A549 (cell line): ENCODE data around the gene NAP1L1. TPM values are rescaled to one million over a fixed set of nuclear protein-coding genes. Genes with fewer than 3 reads are reported as not detected.

Experiments
- ATAC-seq, 2 experiments: fragments of 200-7000 bp in 1 of 2; fragments of >200 bp in 1 of 2; cut with Nextera tagmentation in 1 of 2; cut with Tn5 transposase in 1 of 2; 3 replicates each; pipeline versions ENCODE4 v1.8.0 to v1.9.1; 2018 to 2020; ENCODE audit warnings: mild to moderate bottlenecking in 1 of 2, moderate library complexity in 1 of 2
- CTCF ChIA-PET: fragments of 300-600 bp; sonication (Branson Sonifier 250); formaldehyde crosslinking; extraction: SDS; loops from one replicate; lab custom pipeline; 2021; ENCODE audit warnings: antibody characterized with exemption, inconsistent platforms; lab: Yijun Ruan, JAX
- POLR2A ChIA-PET: fragments of 350-600 bp; formaldehyde crosslinking; extraction: SDS; loops from one replicate; lab custom pipeline; 2021; ENCODE audit warnings: antibody characterized with exemption, inconsistent platforms; lab: Yijun Ruan, JAX
- DNase-seq, 2 experiments: peaks; one replicate each; pipeline versions ENCODE4 v3.0.0 to v3.0.0-alpha.2; 2011 to 2016; ENCODE audit warnings: low read depth in 1 of 2, low spot score in 1 of 2
- FAIRE-seq: peaks from 2 replicates; lab custom pipeline; 2011; peaks lifted over from hg19 to GRCh38; lab: Jason Lieb, UNC
- H3K27ac ChIP-seq, 2 experiments: fragments of >200 bp; sonication (Bioruptor Twin); formaldehyde crosslinking; 3 replicates each; pipeline ENCODE4 v1.5.1; 2016 to 2017
- H3K4me1 ChIP-seq: fragments of >200 bp; sonication (Bioruptor Twin); formaldehyde crosslinking; 3 replicates; pipeline ENCODE4 v1.6.1; 2016
- H3K4me2 ChIP-seq: fragments of >200 bp; sonication (Bioruptor Twin); formaldehyde crosslinking; 3 replicates; pipeline ENCODE4 v1.6.1; 2016
- H3K4me3 ChIP-seq: fragments of >200 bp; sonication (Bioruptor Twin); formaldehyde crosslinking; 3 replicates; pipeline ENCODE4 v1.5.1; 2016
- H3K9me3 ChIP-seq: fragments of >200 bp; sonication (Bioruptor Twin); formaldehyde crosslinking; 3 replicates; pipeline ENCODE4 v1.6.1; 2016
- CEBPB ChIP-seq, 2 experiments: fragments of >200 bp in 1 of 2; sonication (Bioruptor Twin) in 1 of 2; formaldehyde crosslinking in 1 of 2; IDR thresholded peaks; 2 replicates each; pipeline ENCODE4 v1.6.1; 2012 to 2016
- FOSB ChIP-seq: fragments of 250-450 bp; sonication (Bioruptor Pico); IDR thresholded peaks from 2 replicates; pipeline ENCODE4 v1.5.0; 2020; ENCODE audit warnings: mild to moderate bottlenecking, moderate library complexity
- FOXS1 ChIP-seq: fragments of 250-450 bp; sonication (Bioruptor Pico); IDR thresholded peaks from 2 replicates; pipeline ENCODE4 v1.5.0; 2020; ENCODE audit warnings: mild to moderate bottlenecking, moderate library complexity
- HDAC2 ChIP-seq: fragments of 200-600 bp; sonication (generic); IDR thresholded peaks from 2 replicates; pipeline ENCODE4 v1.6.1; 2016
- HOXB5 ChIP-seq: fragments of 250-450 bp; sonication (Bioruptor Pico); IDR thresholded peaks from 2 replicates; pipeline ENCODE4 v1.5.0; 2020; ENCODE audit warnings: mild to moderate bottlenecking, moderate library complexity
- NR3C1 ChIP-seq: fragments of >200 bp; sonication (Bioruptor Twin); formaldehyde crosslinking; IDR thresholded peaks from 3 replicates; pipeline ENCODE4 v1.6.1; 2017
- POLR2AphosphoS2 ChIP-seq: conservative IDR thresholded peaks from 2 replicates; pipeline ENCODE4 v1.6.1; 2012; ENCODE audit warnings: low read length, improper control_type of control experiment, inconsistent platforms
- RCOR1 ChIP-seq: fragments of 150-350 bp; IDR thresholded peaks from 2 replicates; pipeline ENCODE4 v1.6.1; 2014; ENCODE audit warnings: antibody characterized with exemption, low read length, low read depth
- RFX5 ChIP-seq: fragments of 450-650 bp; IDR thresholded peaks from 2 replicates; pipeline ENCODE4 v1.7.1; 2014; ENCODE audit warnings: antibody characterized with exemption, mild to moderate bottlenecking, moderate library complexity
- RNF2 ChIP-seq: fragments of 200-600 bp; sonication (generic); IDR thresholded peaks from 2 replicates; pipeline ENCODE4 v1.6.1; 2016; ENCODE audit warnings: low read depth, mild to moderate bottlenecking, antibody characterized with exemption, moderate library complexity, borderline replicate concordance
- TP53 ChIP-seq: fragments of 250-450 bp; sonication (Bioruptor Pico); IDR thresholded peaks from 2 replicates; pipeline ENCODE4 v1.5.0; 2021; ENCODE audit warnings: mild to moderate bottlenecking, moderate library complexity
- ZSCAN20 ChIP-seq: fragments of 250-450 bp; sonication (Bioruptor Pico); IDR thresholded peaks from 2 replicates; pipeline ENCODE4 v1.8.0; 2022; ENCODE audit warnings: mild to moderate bottlenecking, moderate library complexity
- WGBS: methylation state at CpG from one replicate; pipeline ENCODE4 v1.1.6; 2017; ENCODE audit errors: missing lambda C conversion rate; 5-methylcytosine and 5-hydroxymethylcytosine counted together
- polyA plus RNA-seq, 4 experiments: library from polyadenylated mRNA; depleted of rRNA in 3 of 4; stranded (reverse); fragments of >200 nt; fragmentation: RNase III in 1 of 4; extraction: RNeasy Plus Mini Kit Qiagen cat#74134 plus additional on column Dnase treatment in 1 of 4; gene quantifications; 2 replicates in 3 of 4; 3 replicates in 1 of 4; pipeline ENCODE4 v1.2.3, GENCODE V29; 2011 to 2017
- TF ChIP-seq, protein P1 (sequence below): IDR thresholded peaks from 2 replicates; pipeline ENCODE4 v1.6.1; 2012; ENCODE audit warnings: low read depth, borderline replicate concordance
- TF ChIP-seq, protein P2 (sequence below): fragments of 250-450 bp; sonication (Bioruptor Pico); IDR thresholded peaks from 2 replicates; pipeline ENCODE4 v1.5.0; 2021; ENCODE audit warnings: mild to moderate bottlenecking, moderate library complexity, borderline replicate concordance
- TF ChIP-seq, protein P3 (sequence below): IDR thresholded peaks from 2 replicates; pipeline ENCODE4 v1.6.1; 2012
- TF ChIP-seq, protein P4 (sequence below): fragments of >200 bp; sonication (Bioruptor Twin); formaldehyde crosslinking; IDR thresholded peaks from 3 replicates; pipeline ENCODE4 v1.5.1; 2016
- TF ChIP-seq, protein P5 (sequence below): fragments of 250-450 bp; sonication (Bioruptor Pico); IDR thresholded peaks from 2 replicates; pipeline ENCODE4 v1.5.0; 2020; ENCODE audit warnings: low read depth, mild to moderate bottlenecking, moderate library complexity
- TF ChIP-seq, protein P6 (sequence below): IDR thresholded peaks from 2 replicates; pipeline ENCODE4 v1.6.1; 2012

NAP1L1 gene
- polyA plus RNA-seq, 2 of the 4 experiments (the other 2 are of a cell fraction), result 709 to 943 TPM

DNA sequence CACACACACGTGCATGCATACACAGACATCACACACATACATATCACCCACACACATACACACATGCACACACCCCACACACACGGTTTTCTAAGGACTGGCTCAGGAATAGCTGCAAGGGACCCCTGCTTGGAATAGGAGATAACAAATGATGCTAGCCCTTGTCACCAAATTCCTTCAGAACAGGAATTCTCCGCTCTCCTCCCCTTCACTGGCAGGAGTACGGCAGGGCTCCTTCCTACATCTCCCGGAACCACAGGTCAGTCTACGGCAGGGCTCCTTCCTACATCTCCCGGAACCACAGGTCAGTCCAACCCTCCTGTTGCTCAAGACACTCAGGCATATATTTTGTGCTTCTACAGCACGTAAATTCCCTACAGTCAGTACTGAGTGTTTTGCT, 76.8 kb downstream of the NAP1L1 start:
- Histone ChIP-seq H3K9me3 (peaks cover 10% of the 10 kb centered on the region; the same call in 1 of the 3 replicates), H3K27ac (0 out of 6 replicates have a peak overlapping the region, but pooled peaks of 1 of the 2 experiments have one; percentile 18), H3K4me1 (0 out of 3 replicates have a peak, but pooled peaks cover 4% of the 10 kb centered on the region), H3K4me2 (no peak overlapping the region), H3K4me3 (no peak overlapping the region)
- ATAC-seq (no peak), FAIRE-seq (no peak), DNase-seq (no peak)
- TF ChIP-seq FOXS1 (CRISPR knock-in tag) (no peak), CEBPB (IDR thresholded peaks at IDR 0.05) (no peak), RNF2 (no peak), NR3C1 (no peak), ZSCAN20 (no peak)
- TF ChIP-seq, protein P1, sequence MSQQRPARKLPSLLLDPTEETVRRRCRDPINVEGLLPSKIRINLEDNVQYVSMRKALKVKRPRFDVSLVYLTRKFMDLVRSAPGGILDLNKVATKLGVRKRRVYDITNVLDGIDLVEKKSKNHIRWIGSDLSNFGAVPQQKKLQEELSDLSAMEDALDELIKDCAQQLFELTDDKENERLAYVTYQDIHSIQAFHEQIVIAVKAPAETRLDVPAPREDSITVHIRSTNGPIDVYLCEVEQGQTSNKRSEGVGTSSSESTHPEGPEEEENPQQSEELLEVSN, result no peak
- TF ChIP-seq, protein P2, sequence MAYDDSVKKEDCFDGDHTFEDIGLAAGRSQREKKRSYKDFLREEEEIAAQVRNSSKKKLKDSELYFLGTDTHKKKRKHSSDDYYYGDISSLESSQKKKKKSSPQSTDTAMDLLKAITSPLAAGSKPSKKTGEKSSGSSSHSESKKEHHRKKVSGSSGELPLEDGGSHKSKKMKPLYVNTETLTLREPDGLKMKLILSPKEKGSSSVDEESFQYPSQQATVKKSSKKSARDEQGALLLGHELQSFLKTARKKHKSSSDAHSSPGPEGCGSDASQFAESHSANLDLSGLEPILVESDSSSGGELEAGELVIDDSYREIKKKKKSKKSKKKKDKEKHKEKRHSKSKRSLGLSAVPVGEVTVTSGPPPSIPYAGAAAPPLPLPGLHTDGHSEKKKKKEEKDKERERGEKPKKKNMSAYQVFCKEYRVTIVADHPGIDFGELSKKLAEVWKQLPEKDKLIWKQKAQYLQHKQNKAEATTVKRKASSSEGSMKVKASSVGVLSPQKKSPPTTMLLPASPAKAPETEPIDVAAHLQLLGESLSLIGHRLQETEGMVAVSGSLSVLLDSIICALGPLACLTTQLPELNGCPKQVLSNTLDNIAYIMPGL (CRISPR knock-in tag), result no peak
- TF ChIP-seq, protein P3, sequence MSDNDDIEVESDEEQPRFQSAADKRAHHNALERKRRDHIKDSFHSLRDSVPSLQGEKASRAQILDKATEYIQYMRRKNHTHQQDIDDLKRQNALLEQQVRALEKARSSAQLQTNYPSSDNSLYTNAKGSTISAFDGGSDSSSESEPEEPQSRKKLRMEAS, result no peak
- CTCF ChIA-PET, result no interaction called here
- POLR2A ChIA-PET, result no interaction called here
- 76% methylated on average over 8 of the region's 8 CpGs for WGBS

DNA sequence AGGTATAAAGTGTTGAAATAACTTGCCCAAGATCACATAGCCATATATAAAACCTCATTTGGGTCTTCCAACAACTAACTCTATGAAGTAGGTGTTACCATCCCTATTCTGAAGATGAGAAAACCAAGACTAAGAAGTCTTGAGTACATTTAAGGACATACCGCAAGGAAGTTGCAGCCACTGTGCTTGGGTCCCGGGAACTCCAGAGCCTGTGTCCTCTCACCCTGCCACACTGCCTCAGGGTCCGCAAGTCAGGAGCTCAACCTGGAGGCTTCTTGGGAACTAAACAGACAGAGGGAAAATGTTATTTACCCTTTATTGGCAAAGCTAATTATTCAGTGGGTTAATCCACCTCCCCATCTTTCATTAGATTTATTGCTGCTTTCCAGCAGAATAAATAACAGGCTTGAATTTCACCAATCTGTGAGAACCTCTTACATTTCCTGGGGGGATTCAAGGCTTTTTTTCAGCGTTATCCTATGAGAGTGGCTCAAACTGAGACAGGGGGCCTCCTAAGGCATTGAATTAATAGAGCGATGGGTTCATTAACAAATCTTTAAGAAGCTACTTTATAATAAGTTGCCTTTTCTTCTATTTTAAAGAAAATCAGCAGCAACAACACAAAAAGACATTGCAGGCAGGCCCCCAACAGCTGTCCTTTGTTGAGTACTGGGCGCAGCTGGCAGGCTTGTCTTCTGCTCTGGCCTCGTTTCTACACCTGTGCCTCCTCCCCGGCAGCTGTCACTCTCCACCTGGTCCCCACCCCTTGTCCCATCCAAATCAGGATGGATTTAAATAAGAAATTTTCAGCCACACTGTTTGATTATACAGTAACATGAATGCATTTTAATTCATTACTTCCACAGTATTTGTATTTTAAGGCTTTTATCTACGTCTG, 78.2 kb downstream of the NAP1L1 start:
- POLR2A ChIA-PET, result no interaction called here
- Histone ChIP-seq H3K4me1 (peaks cover 4% of the 10 kb centered on the region; the same call in 1 of the 3 replicates), H3K27ac (0 out of 6 replicates have a peak overlapping the region, but pooled peaks of 1 of the 2 experiments have one; percentile 22), H3K4me3 (no peak overlapping the region), H3K9me3 (peaks cover 10% of the 10 kb centered on the region; the same call in 1 of the 3 replicates), H3K4me2 (no peak overlapping the region)
- ATAC-seq (no peak), FAIRE-seq (no peak), DNase-seq (no peak)
- CTCF ChIA-PET, result interaction anchor here (1.2 kb wide), 1 partner anchor 25 kb away, joined by 3 read pairs; the partner anchor contains the start of gene PHLDA1
- no peak for TF ChIP-seq TP53 (CRISPR knock-in tag)
- no peak for TF ChIP-seq FOSB
- TF ChIP-seq, protein P4, sequence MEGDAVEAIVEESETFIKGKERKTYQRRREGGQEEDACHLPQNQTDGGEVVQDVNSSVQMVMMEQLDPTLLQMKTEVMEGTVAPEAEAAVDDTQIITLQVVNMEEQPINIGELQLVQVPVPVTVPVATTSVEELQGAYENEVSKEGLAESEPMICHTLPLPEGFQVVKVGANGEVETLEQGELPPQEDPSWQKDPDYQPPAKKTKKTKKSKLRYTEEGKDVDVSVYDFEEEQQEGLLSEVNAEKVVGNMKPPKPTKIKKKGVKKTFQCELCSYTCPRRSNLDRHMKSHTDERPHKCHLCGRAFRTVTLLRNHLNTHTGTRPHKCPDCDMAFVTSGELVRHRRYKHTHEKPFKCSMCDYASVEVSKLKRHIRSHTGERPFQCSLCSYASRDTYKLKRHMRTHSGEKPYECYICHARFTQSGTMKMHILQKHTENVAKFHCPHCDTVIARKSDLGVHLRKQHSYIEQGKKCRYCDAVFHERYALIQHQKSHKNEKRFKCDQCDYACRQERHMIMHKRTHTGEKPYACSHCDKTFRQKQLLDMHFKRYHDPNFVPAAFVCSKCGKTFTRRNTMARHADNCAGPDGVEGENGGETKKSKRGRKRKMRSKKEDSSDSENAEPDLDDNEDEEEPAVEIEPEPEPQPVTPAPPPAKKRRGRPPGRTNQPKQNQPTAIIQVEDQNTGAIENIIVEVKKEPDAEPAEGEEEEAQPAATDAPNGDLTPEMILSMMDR, result no peak
- no peak for TF ChIP-seq RNF2
- TF ChIP-seq, protein P1, result no peak
- TF ChIP-seq HDAC2, result no peak
- TF ChIP-seq, protein P5, sequence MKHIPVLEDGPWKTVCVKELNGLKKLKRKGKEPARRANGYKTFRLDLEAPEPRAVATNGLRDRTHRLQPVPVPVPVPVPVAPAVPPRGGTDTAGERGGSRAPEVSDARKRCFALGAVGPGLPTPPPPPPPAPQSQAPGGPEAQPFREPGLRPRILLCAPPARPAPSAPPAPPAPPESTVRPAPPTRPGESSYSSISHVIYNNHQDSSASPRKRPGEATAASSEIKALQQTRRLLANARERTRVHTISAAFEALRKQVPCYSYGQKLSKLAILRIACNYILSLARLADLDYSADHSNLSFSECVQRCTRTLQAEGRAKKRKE (CRISPR knock-in tag), result no peak
- TF ChIP-seq POLR2AphosphoS2, result no peak
- TF ChIP-seq, protein P6, sequence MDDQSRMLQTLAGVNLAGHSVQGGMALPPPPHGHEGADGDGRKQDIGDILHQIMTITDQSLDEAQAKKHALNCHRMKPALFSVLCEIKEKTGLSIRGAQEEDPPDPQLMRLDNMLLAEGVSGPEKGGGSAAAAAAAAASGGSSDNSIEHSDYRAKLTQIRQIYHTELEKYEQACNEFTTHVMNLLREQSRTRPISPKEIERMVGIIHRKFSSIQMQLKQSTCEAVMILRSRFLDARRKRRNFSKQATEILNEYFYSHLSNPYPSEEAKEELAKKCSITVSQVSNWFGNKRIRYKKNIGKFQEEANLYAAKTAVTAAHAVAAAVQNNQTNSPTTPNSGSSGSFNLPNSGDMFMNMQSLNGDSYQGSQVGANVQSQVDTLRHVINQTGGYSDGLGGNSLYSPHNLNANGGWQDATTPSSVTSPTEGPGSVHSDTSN, result no peak
- TF ChIP-seq, protein P2 (CRISPR knock-in tag), result no peak
- TF ChIP-seq CEBPB (IDR thresholded peaks at IDR 0.05), result no peak
- no peak for TF ChIP-seq RCOR1
- TF ChIP-seq RFX5, result no peak
- TF ChIP-seq HOXB5 (CRISPR knock-in tag), result no peak
- 91% methylated on average over 9 of the region's 9 CpGs for WGBS
